Activated T-cell treated with anti-CD3 and anti-CD28 coated beads, Interleukin-2, amount 50 U/mL, for 72 hours (primary cell): ENCODE results near the gene IQUB. TPM values are rescaled to one million over a fixed set of nuclear protein-coding genes. Genes with fewer than 3 reads are reported as not detected.
"Not testable (repeated sequence)": the region's sequence is repeated elsewhere in the genome, so short reads cannot be mapped to it uniquely, and the experiment has no call there.

Experiments used
- ATAC-seq, 2 donors: fragments of 150-1000 bp; cut with Tn5 transposase; replicated peaks in 1 of 2; 2 replicates each; pipeline ENCODE4 v1.10.0; 2021; ENCODE audit warnings: moderate library complexity in 2 of 2, mild to moderate bottlenecking in 1 of 2
- DNase-seq, 2 donors: peaks; one replicate each; pipeline ENCODE4 v3.0.0; 2021 to 2022; ENCODE audit warnings: mixed read lengths in 1 of 2
- H3K27ac Mint-ChIP-seq: one replicate; pipeline ENCODE4 v1.8.0; 2022; ENCODE audit warnings: mild to moderate bottlenecking, moderate library complexity, mixed read lengths
- H3K27me3 Mint-ChIP-seq: one replicate; pipeline ENCODE4 v1.8.0; 2022; ENCODE audit warnings: low read depth, mixed read lengths
- H3K36me3 Mint-ChIP-seq, 2 donors: one replicate each; pipeline ENCODE4 v1.8.0; 2022; ENCODE audit warnings: mixed read lengths in 2 of 2, mild to moderate bottlenecking in 1 of 2; ENCODE audit not compliant: insufficient read depth in 2 of 2
- H3K4me1 Mint-ChIP-seq: one replicate; pipeline ENCODE4 v1.8.0; 2022; ENCODE audit warnings: low read depth, mixed read lengths
- H3K4me3 Mint-ChIP-seq, 2 donors: one replicate each; pipeline ENCODE4 v1.8.0; 2022; ENCODE audit warnings: mild to moderate bottlenecking in 2 of 2, mixed read lengths in 2 of 2, moderate library complexity in 2 of 2
- H3K9me3 Mint-ChIP-seq, 2 donors: one replicate each; pipeline ENCODE4 v1.8.0; 2022; ENCODE audit warnings: mixed read lengths in 2 of 2
- total RNA-seq, 2 donors: library from RNA; stranded (reverse); gene quantifications; one replicate each; pipeline ENCODE4 v1.2.3, GENCODE V29; 2022

Gene IQUB
- total RNA-seq, 2 donors from 2014 or later = 0.10 TPM; not detected in 1

- no peak overlapping the region for H3K27ac Mint-ChIP-seq
- no peaks in the 10 kb centered on the region for H3K36me3 Mint-ChIP-seq
- no peak overlapping the region for H3K4me3 Mint-ChIP-seq
- no peaks in the 10 kb centered on the region for H3K4me1 Mint-ChIP-seq
- ATAC-seq (no peak), DNase-seq (no peak)
- H3K27me3 Mint-ChIP-seq = no peaks in the 10 kb centered on the region
- H3K9me3 Mint-ChIP-seq = no peaks in the 10 kb centered on the region
Measured at GRCh38 chr7:123410273-123410904, 124.0 kb downstream of the IQUB start.

GRCh38 chr7:123407951-123408350, 126.4 kb downstream of the IQUB start:
- H3K27ac Mint-ChIP-seq, H3K27me3 Mint-ChIP-seq, H3K36me3 Mint-ChIP-seq, H3K9me3 Mint-ChIP-seq, H3K4me1 Mint-ChIP-seq, ATAC-seq, DNase-seq, H3K4me3 Mint-ChIP-seq: not testable (repeated sequence)

Other genes with a start within 250 kb of the IQUB start
- gene NDUFA5, start 23.2 kb upstream of the IQUB start, total RNA-seq = 10 to 100 TPM; 48.4 to 57.5 TPM
- gene ASB15, start 67.2 kb upstream of the IQUB start, total RNA-seq = not detected
- not detected for gene LMOD2, start 121.3 kb upstream of the IQUB start, total RNA-seq
- 1 to 10 TPM; 7.2 to 8.7 TPM for gene WASL, start 214.4 kb upstream of the IQUB start, total RNA-seq